Measurements from ENCODE around the gene KIAA1755. TPM values are rescaled to one million over a fixed set of nuclear protein-coding genes. Genes with fewer than 3 reads are reported as not detected.

The KIAA1755 gene
- total RNA-seq, 2 donors from 2014 or later = 0.78 to 0.99 TPM

- no peaks in the 10 kb centered on the region for H3K36me3 ChIP-seq (replicated peaks in 1 of 2; ENCODE audit: insufficient read depth in 1 of 2, low read depth in 2 of 2)
- no peak overlapping the region for H3K27ac ChIP-seq
- DNase-seq = no peak
- ATAC-seq = no peak
- H3K4me3 ChIP-seq = no peak overlapping the region
- no peaks in the 10 kb centered on the region for H3K9me3 ChIP-seq
- 46 to 93% methylated on average over 1 of the region's 1 CpG for WGBS, 2 donors
- H3K27me3 ChIP-seq = no peaks in the 10 kb centered on the region
- no peak for TF ChIP-seq POLR2A (IDR thresholded peaks at IDR 0.05)
- TF ChIP-seq CTCF (IDR thresholded peaks at IDR 0.05) = no peak
- H3K4me1 ChIP-seq = no peaks in the 10 kb centered on the region
- intact Hi-C loops (cut with DNase I) = no loop called here
These were observed 62.9 kb downstream of the KIAA1755 start for GRCh38 chr20:38197619-38198018.

- intact Hi-C loops (cut with DNase I) = no loop called here
These were observed 63.3 kb downstream of the KIAA1755 start for GRCh38 chr20:38197217-38197616.

GRCh38 chr20:38196592-38196991 is 63.9 kb downstream of the KIAA1755 start:
- 55 to 60% methylated on average over 1 to 5 of the region's 5 CpGs for WGBS, 2 donors
- no peaks in the 10 kb centered on the region for H3K4me1 ChIP-seq
- no peaks in the 10 kb centered on the region for H3K27me3 ChIP-seq
- peak overlapping the region in 1 of 4 donors; percentile 30 for H3K27ac ChIP-seq
- peak; percentile 54 for ATAC-seq
- H3K9me3 ChIP-seq = no peaks in the 10 kb centered on the region
- no peak overlapping the region for H3K4me3 ChIP-seq
- peak; percentile 27 to 69 (median 44) for DNase-seq
- TF ChIP-seq POLR2A (IDR thresholded peaks at IDR 0.05) (no peak), CTCF (IDR thresholded peaks at IDR 0.05) (no peak)
- intact Hi-C loops (cut with DNase I) = no loop called here
- H3K36me3 ChIP-seq (replicated peaks in 1 of 2; ENCODE audit: insufficient read depth in 1 of 2, low read depth in 2 of 2) = no peaks in the 10 kb centered on the region

More at GRCh38 chr20:38197217-38197616, 63.3 kb downstream of the KIAA1755 start:
- Histone ChIP-seq H3K36me3 (replicated peaks in 1 of 2; ENCODE audit: insufficient read depth in 1 of 2, low read depth in 2 of 2) (no peaks in the 10 kb centered on the region), H3K9me3 (no peaks in the 10 kb centered on the region), H3K27me3 (no peaks in the 10 kb centered on the region), H3K27ac (peak overlapping the region in 2 of 4 donors; percentile 10 to 15), H3K4me3 (no peak overlapping the region), H3K4me1 (no peaks in the 10 kb centered on the region)
- no peak for DNase-seq
- no peak for ATAC-seq
- TF ChIP-seq POLR2A (IDR thresholded peaks at IDR 0.05) (no peak), CTCF (IDR thresholded peaks at IDR 0.05) (no peak)
- WGBS, 2 donors = 57 to 65% methylated on average over 5 of the region's 5 CpGs

GRCh38 chr20:38196076-38196475 is 64.5 kb downstream of the KIAA1755 start:
- DNase-seq (no peak), ATAC-seq (no peak)
- Histone ChIP-seq H3K36me3 (replicated peaks in 1 of 2; ENCODE audit: insufficient read depth in 1 of 2, low read depth in 2 of 2) (no peaks in the 10 kb centered on the region), H3K27ac (peak overlapping the region in 1 of 4 donors; percentile 30), H3K9me3 (no peaks in the 10 kb centered on the region), H3K4me1 (no peaks in the 10 kb centered on the region), H3K4me3 (no peak overlapping the region), H3K27me3 (no peaks in the 10 kb centered on the region)
- TF ChIP-seq CTCF (IDR thresholded peaks at IDR 0.05) = no peak
- intact Hi-C loops (cut with DNase I) = no loop called here
- 72 to 85% methylated on average over 4 of the region's 4 CpGs for WGBS, 2 donors

- no peaks in the 10 kb centered on the region for H3K9me3 ChIP-seq
- no peaks in the 10 kb centered on the region for H3K27me3 ChIP-seq
- TF ChIP-seq POLR2A (IDR thresholded peaks at IDR 0.05) (no peak), CTCF (IDR thresholded peaks at IDR 0.05) (no peak)
- H3K4me3 ChIP-seq = no peak overlapping the region
- no peak overlapping the region for H3K27ac ChIP-seq
- H3K36me3 ChIP-seq (replicated peaks in 1 of 2; ENCODE audit: insufficient read depth in 1 of 2, low read depth in 2 of 2) = no peaks in the 10 kb centered on the region
- no peak for ATAC-seq
- no peak for DNase-seq
- intact Hi-C loops (cut with DNase I) = no loop called here
- 56 to 59% methylated on average over 7 of the region's 7 CpGs for WGBS, 2 donors
- no peaks in the 10 kb centered on the region for H3K4me1 ChIP-seq
These were observed 65.0 kb downstream of the KIAA1755 start for GRCh38 chr20:38195521-38195920.

Data from body of pancreas (tissue), 4 donors.